Esophagus muscularis mucosa (tissue), 4 donors: ENCODE results near the gene SMIM29. TPM values are rescaled to one million over a fixed set of nuclear protein-coding genes. Genes with fewer than 3 reads are reported as not detected.

ENCODE experiments used
- DNase-seq: peaks from one replicate; pipeline ENCODE4 v3.0.0-alpha.2; 2017; ENCODE audit errors: extremely low spot score
- H3K27ac ChIP-seq, 4 donors: fragments of 200-600 bp; sonication (generic); replicated peaks in 1 of 4; 1 replicate in 3 of 4; 2 replicates in 1 of 4; pipeline ENCODE4 v1.5.1; 2016 to 2019; ENCODE audit warnings: mild to moderate bottlenecking in 1 of 4
- H3K27me3 ChIP-seq, 4 donors: fragments of 200-600 bp; sonication (generic); one replicate each; pipeline versions ENCODE4 v1.5.1 to v1.6.0; 2016 to 2019
- H3K36me3 ChIP-seq, 4 donors: fragments of 200-600 bp; sonication (generic); one replicate each; pipeline ENCODE4 v1.5.1; 2016 to 2019
- H3K4me1 ChIP-seq, 4 donors: fragments of 200-600 bp; sonication (generic); one replicate each; pipeline ENCODE4 v1.5.1; 2016 to 2019
- H3K4me3 ChIP-seq, 4 donors: fragments of 200-600 bp; sonication (generic); 1 replicate in 2 of 4; 2 replicates in 2 of 4; pipeline ENCODE4 v1.5.1; 2016 to 2019; ENCODE audit warnings: mild to moderate bottlenecking in 4 of 4, moderate library complexity in 1 of 4
- H3K9me3 ChIP-seq, 4 donors: fragments of 200-600 bp; sonication (generic); 1 replicate in 3 of 4; 2 replicates in 1 of 4; pipeline ENCODE4 v1.5.1; 2016 to 2019
- EP300 ChIP-seq: sonication (generic); formaldehyde crosslinking; IDR thresholded peaks from one replicate; pipeline ENCODE4 v1.6.1; 2017; ENCODE audit warnings: antibody characterized with exemption
- POLR2A ChIP-seq: fragments of 450-650 bp; IDR thresholded peaks from one replicate; pipeline ENCODE4 v1.6.1; 2017; ENCODE audit warnings: antibody characterized with exemption, moderate library complexity, mild to moderate bottlenecking, low read depth
- POLR2AphosphoS5 ChIP-seq, 2 donors: sonication (generic); formaldehyde crosslinking; IDR thresholded peaks; one replicate each; pipeline ENCODE4 v1.6.1; 2017; ENCODE audit warnings: antibody characterized with exemption in 2 of 2
- WGBS: methylation state at CpG from one replicate; pipeline ENCODE4 v1.1.5; 2018; 5-methylcytosine and 5-hydroxymethylcytosine counted together
- intact Hi-C: fragments of 100-400 bp; cut with DNase I; formaldehyde crosslinking; loops from one replicate; pipeline ENCODE4 v1.15.1; 2023
- total RNA-seq, 4 donors: library from RNA; depleted of rRNA; stranded (reverse); fragments of >200 nt; gene quantifications; one replicate each; pipeline versions ENCODE4 v1.1.0 to v1.2.1, GENCODE V29; 2016
- TF ChIP-seq, protein P1 (sequence below), 3 experiments: fragments of 200-600 bp in 2 of 3; fragments of 450-650 bp in 1 of 3; sonication (generic) in 2 of 3; IDR thresholded peaks; one replicate each; pipeline ENCODE4 v1.5.1; 2017 to 2019; ENCODE audit warnings: antibody characterized with exemption in 3 of 3, mild to moderate bottlenecking in 2 of 3, moderate library complexity in 1 of 3

Gene SMIM29
- total RNA-seq, 4 donors from 2014 or later = 21.2 to 26.3 (median 23.4) TPM

DNA sequence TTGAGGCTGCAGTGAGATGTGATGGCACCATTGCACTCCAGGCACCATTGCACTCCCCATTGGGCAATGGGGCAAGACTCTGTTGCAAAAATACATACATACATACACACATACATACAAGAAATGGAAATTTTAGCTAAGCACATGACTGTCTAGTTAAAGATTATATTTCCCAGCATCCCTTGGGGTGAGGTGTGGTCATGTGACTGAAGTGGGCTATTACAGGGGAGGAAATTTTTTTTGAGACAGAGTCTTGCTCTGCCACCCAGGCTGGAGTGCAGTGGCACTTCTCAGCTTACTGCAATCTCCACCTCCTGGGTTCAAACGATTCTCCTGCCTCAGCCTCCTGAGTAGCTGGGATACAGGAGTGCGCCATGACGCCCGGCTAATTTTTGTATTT lies 44.1 kb downstream of the SMIM29 start:
- no peak for TF ChIP-seq EP300
- TF ChIP-seq, protein P1, sequence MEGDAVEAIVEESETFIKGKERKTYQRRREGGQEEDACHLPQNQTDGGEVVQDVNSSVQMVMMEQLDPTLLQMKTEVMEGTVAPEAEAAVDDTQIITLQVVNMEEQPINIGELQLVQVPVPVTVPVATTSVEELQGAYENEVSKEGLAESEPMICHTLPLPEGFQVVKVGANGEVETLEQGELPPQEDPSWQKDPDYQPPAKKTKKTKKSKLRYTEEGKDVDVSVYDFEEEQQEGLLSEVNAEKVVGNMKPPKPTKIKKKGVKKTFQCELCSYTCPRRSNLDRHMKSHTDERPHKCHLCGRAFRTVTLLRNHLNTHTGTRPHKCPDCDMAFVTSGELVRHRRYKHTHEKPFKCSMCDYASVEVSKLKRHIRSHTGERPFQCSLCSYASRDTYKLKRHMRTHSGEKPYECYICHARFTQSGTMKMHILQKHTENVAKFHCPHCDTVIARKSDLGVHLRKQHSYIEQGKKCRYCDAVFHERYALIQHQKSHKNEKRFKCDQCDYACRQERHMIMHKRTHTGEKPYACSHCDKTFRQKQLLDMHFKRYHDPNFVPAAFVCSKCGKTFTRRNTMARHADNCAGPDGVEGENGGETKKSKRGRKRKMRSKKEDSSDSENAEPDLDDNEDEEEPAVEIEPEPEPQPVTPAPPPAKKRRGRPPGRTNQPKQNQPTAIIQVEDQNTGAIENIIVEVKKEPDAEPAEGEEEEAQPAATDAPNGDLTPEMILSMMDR (IDR thresholded peaks at IDR 0.05) = no peak
- no peak for TF ChIP-seq POLR2AphosphoS5 (IDR thresholded peaks at IDR 0.05)
- no peak for TF ChIP-seq POLR2A
- Histone ChIP-seq H3K36me3 (no peaks in the 10 kb centered on the region), H3K27me3 (peaks cover 0 to 11% (median 0%) of the 10 kb centered on the region in 4 donors), H3K9me3 (no peaks in the 10 kb centered on the region), H3K4me1 (no peaks in the 10 kb centered on the region), H3K27ac (no peak overlapping the region), H3K4me3 (no peak overlapping the region)
- WGBS = 96% methylated on average over 4 of the region's 4 CpGs
- no peak for DNase-seq
- intact Hi-C loops = no loop called here

DNA sequence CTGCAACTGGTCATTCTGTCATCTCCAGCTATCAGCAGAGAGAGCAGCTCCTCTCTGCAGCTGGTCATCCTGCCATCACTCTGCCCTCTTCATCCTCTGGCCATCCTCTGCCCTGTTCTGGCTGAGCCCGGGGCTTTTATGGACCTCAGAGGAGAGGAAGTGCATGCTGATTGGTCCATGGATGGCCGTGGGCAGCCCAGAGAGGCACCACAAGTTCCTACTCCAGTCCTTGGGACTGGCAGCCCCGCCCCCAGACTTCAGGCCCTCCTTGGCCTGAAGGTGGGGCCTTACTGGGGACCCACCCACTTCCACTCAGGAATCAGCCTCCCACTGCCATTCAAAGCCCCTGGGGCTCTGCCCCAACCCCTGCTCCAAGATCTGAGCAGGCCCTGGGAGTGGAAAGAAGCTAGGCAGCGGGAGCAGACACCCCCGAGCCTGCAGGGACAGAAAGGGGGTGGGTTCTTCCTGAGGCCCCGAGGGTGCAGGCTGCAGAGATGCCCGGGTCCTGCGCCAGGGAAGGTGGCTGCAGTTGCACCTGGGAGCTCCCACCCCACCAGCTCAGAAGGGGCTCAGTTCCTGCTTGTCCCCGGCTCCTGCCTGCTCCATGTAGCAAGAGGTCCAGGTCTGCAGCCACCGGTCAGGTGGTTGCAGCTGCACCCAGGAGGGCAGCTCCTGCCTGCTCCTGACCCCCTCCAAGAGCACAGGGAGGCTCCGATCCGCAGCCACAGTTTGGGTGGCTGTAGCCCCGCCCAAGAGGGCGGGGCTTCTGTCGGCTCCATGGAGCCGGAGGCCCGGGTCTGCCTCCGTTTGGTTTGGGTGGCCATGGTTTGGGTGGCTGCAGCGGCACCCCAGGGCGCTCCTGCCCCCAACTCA lies 46.2 kb downstream of the SMIM29 start:
- no peak overlapping the region for H3K4me3 ChIP-seq
- no peaks in the 10 kb centered on the region for H3K4me1 ChIP-seq
- no peaks in the 10 kb centered on the region for H3K36me3 ChIP-seq
- TF ChIP-seq POLR2AphosphoS5 (IDR thresholded peaks at IDR 0.05) (no peak), EP300 (no peak), POLR2A (no peak)
- TF ChIP-seq, protein P1 (IDR thresholded peaks at IDR 0.05) = no peak
- H3K27me3 ChIP-seq = peaks cover 0 to 11% (median 0%) of the 10 kb centered on the region in 4 donors
- DNase-seq = no peak
- intact Hi-C loops = no loop called here
- H3K27ac ChIP-seq = no peak overlapping the region
- no peaks in the 10 kb centered on the region for H3K9me3 ChIP-seq
- WGBS = 93% methylated on average over 6 of the region's 20 CpGs

DNA sequence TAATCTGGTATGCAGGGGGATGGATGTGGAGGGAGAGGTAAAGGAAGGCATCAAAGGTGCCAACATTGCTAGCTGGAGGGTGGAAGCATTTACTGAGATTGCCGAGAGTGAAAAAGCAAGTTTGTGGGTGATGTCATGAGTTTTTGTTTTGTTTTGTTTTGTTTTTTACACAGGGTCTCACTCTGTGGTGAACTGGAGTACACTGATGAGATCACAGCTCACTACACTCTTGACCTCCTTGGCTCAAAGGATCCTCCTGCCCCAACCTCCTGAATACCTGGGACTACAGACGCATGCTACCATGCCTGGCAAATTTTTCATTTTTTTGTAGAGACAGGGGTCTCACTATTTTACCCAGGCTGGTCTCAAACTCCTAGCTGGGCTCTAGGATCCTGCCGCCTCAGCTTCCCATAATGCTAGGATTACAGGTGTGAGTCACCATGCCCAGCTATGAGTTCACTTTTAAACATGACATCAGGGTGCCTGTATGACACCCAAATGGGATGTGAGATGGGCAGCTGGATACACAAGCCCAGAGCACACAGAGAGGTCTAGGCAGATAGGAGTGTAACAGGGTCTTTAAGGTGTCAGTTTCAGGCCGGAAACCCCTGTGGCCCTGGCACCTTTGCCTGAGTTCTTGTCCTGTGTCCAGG lies 47.2 kb downstream of the SMIM29 start:
- no peaks in the 10 kb centered on the region for H3K36me3 ChIP-seq
- WGBS = 98% methylated on average over 4 of the region's 4 CpGs
- no peak for TF ChIP-seq POLR2AphosphoS5 (IDR thresholded peaks at IDR 0.05)
- no peak for TF ChIP-seq POLR2A
- no peak for TF ChIP-seq EP300
- TF ChIP-seq, protein P1 (IDR thresholded peaks at IDR 0.05) = no peak
- H3K27me3 ChIP-seq = peaks cover 0 to 11% (median 0%) of the 10 kb centered on the region in 4 donors
- intact Hi-C loops = no loop called here
- H3K4me3 ChIP-seq = no peak overlapping the region
- no peaks in the 10 kb centered on the region for H3K9me3 ChIP-seq
- H3K4me1 ChIP-seq = peaks cover 2 to 3% (median 3%) of the 10 kb centered on the region in 4 donors
- no peak for DNase-seq
- no peak overlapping the region for H3K27ac ChIP-seq

DNA sequence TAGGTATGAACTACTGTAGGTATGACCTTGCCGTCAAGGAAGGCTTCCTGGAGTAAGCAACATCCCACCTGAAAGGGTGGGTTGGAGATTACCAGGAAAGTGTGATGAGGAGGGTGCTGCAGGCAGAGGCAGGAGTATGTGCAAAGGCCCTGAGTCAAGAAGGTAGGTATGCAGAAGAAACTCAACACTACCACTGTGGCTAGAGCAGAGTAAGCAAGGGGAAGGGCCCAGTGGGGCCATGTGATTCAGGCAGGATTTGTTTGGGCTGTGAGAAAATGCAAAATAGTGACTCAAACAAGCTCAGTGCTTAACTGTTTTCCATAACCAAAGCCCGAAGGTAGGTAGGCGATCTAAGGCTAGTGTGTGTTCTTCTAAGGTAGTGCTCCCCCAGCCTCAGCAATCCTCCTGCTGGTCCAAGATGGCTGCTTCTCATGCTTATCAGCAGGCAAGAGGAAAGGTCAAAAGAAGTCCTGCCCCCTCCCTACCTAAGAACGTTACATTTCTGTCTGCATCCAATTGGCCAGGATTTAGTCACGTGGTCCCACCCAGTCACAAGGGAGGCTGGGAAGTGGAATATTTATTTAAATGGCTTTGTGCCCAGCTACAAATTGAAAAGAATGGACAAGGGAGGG lies 48.4 kb downstream of the SMIM29 start:
- DNase-seq = no peak
- intact Hi-C loops = no loop called here
- H3K27me3 ChIP-seq = peaks cover 0 to 11% (median 0%) of the 10 kb centered on the region in 4 donors
- TF ChIP-seq POLR2AphosphoS5 (IDR thresholded peaks at IDR 0.05) (no peak), EP300 (no peak), POLR2A (no peak)
- TF ChIP-seq, protein P1 (IDR thresholded peaks at IDR 0.05) = no peak
- H3K9me3 ChIP-seq = no peaks in the 10 kb centered on the region
- H3K36me3 ChIP-seq = no peaks in the 10 kb centered on the region
- H3K27ac ChIP-seq = no peak overlapping the region
- peaks cover 4 to 12% (median 11%) of the 10 kb centered on the region in 4 donors for H3K4me1 ChIP-seq
- 65% methylated on average over 5 of the region's 5 CpGs for WGBS
- H3K4me3 ChIP-seq = no peak overlapping the region
